HepG2 (cell line): ENCODE results near the gene SEMA3C. TPM values are rescaled to one million over a fixed set of nuclear protein-coding genes. Genes with fewer than 3 reads are reported as not detected.

Experiments
- ATAC-seq: fragments of 200-7000 bp; cut with Tn5 transposase; 3 replicates; pipeline ENCODE4 v1.9.1; 2020; ENCODE audit warnings: mild to moderate bottlenecking, moderate library complexity
- BruUV-seq: library from RNA; stranded (reverse); fragments of 400-500 nt; replicated peaks from 2 replicates; lab custom pipeline; 2021; lab: Mats Ljungman, UMichigan
- CTCF ChIA-PET: fragments of 300-600 bp; formaldehyde crosslinking; extraction: SDS; loops from one replicate; lab custom pipeline; 2021; ENCODE audit warnings: low total read pairs, inconsistent platforms, low intra/inter-chr PET ratio; lab: Yijun Ruan, JAX
- POLR2A ChIA-PET: fragments of 350-600 bp; sonication (Branson Sonifier 250); formaldehyde crosslinking; loops from one replicate; lab custom pipeline; 2020; ENCODE audit warnings: antibody characterized with exemption, inconsistent platforms; lab: Yijun Ruan, JAX
- DNase-seq: peaks from one replicate; pipeline ENCODE4 v3.0.0-alpha.2; 2015; ENCODE audit warnings: low spot score
- FAIRE-seq: peaks from 3 replicates; lab custom pipeline; 2011; peaks lifted over from hg19 to GRCh38; lab: Jason Lieb, UNC
- H2AFZ ChIP-seq: one replicate; pipeline ENCODE4 v1.6.1; 2011; ENCODE audit warnings: low read length, inconsistent platforms
- H3K27ac ChIP-seq: fragments of 300-600 bp; 3 replicates; pipeline ENCODE4 v1.8.0; 2011; ENCODE audit warnings: mixed run types, mild to moderate bottlenecking, mixed read lengths, low read length, inconsistent platforms; ENCODE audit not compliant: insufficient read depth; ENCODE audit errors: extremely low read length
- H3K27me3 ChIP-seq, 2 experiments: fragments of 200-600 bp in 1 of 2; 2 replicates in 1 of 2; 3 replicates in 1 of 2; pipeline versions ENCODE4 v1.6.0 to v1.8.0; 2011; ENCODE audit warnings: low read length in 2 of 2, mild to moderate bottlenecking in 2 of 2, moderate library complexity in 2 of 2, inconsistent platforms in 1 of 2; ENCODE audit not compliant: insufficient read depth in 2 of 2, control insufficient read depth in 1 of 2
- H3K36me3 ChIP-seq, 2 experiments: fragments of 200-600 bp in 1 of 2; replicated peaks in 1 of 2; 2 replicates in 1 of 2; 3 replicates in 1 of 2; pipeline versions ENCODE4 v1.5.1 to v1.8.0; 2011; ENCODE audit warnings: low read length in 2 of 2, inconsistent platforms in 1 of 2; ENCODE audit not compliant: insufficient read depth in 2 of 2, control insufficient read depth in 1 of 2
- H3K4me1 ChIP-seq: 2 replicates; pipeline ENCODE4 v1.5.1; 2012; ENCODE audit warnings: low read length, inconsistent platforms; ENCODE audit not compliant: insufficient read depth
- H3K4me2 ChIP-seq: 2 replicates; pipeline ENCODE4 v1.6.0; 2011; ENCODE audit warnings: low read depth, low read length, inconsistent platforms
- H3K4me3 ChIP-seq, 3 experiments: fragments of 200-600 bp in 1 of 3; sonication (generic), shearing (Covaris generic) in 1 of 3; replicated peaks in 1 of 3; 2 replicates each; pipeline ENCODE4 v1.5.1; 2011 to 2016; ENCODE audit warnings: low read length in 3 of 3, inconsistent platforms in 2 of 3, low read depth in 2 of 3, mild to moderate bottlenecking in 2 of 3, control low read depth in 1 of 3, mixed read lengths in 1 of 3; ENCODE audit not compliant: insufficient read depth in 1 of 3
- H3K79me2 ChIP-seq: one replicate; pipeline ENCODE4 v1.6.1; 2011; ENCODE audit warnings: low read length, inconsistent platforms; ENCODE audit not compliant: insufficient read depth
- H3K9ac ChIP-seq: 2 replicates; pipeline ENCODE4 v1.6.0; 2011; ENCODE audit warnings: mild to moderate bottlenecking, low read depth, low read length, inconsistent platforms; ENCODE audit not compliant: insufficient read depth
- H3K9me3 ChIP-seq: 2 replicates; pipeline ENCODE4 v1.5.1; 2012; ENCODE audit warnings: mild to moderate bottlenecking, low read length
- H4K20me1 ChIP-seq: 2 replicates; pipeline ENCODE4 v1.6.0; 2011; ENCODE audit warnings: inconsistent platforms, mild to moderate bottlenecking, low read length, moderate library complexity; ENCODE audit not compliant: insufficient read depth
- ELF4 ChIP-seq: sonication (generic); formaldehyde crosslinking; IDR thresholded peaks from 2 replicates; pipeline ENCODE4 v1.5.0; 2020; ENCODE audit warnings: missing genetic modification reagents, mild to moderate bottlenecking, moderate library complexity, borderline replicate concordance
- RFX5 ChIP-seq: IDR thresholded peaks from 2 replicates; pipeline ENCODE4 v1.6.1; 2011; ENCODE audit warnings: low read depth, low read length, improper control_type of control experiment
- ZNF207 ChIP-seq: fragments of 450-650 bp; IDR thresholded peaks from 2 replicates; pipeline ENCODE4 v1.6.1; 2016; ENCODE audit warnings: antibody characterized with exemption, borderline replicate concordance
- WGBS: methylation state at CpG from one replicate; pipeline ENCODE4 v1.1.6; 2017; ENCODE audit warnings: low lambda C conversion rate; 5-methylcytosine and 5-hydroxymethylcytosine counted together
- in situ Hi-C: cut with HindIII; loops from 2 replicates; pipeline ENCODE4 v1.10.0; 2017; ENCODE audit warnings: low pct_unique_long_range_greater_than_20kb; ENCODE audit not compliant: extremely low pct_ligation_motif_present
- intact Hi-C: fragments of 100-400 bp; cut with micrococcal nuclease; formaldehyde crosslinking; loops from one replicate; pipeline ENCODE4 v1.10.0; 2022; ENCODE audit not compliant: unreplicated experiment
- polyA plus RNA-seq, 8 experiments: library from polyadenylated mRNA; depleted of rRNA in 3 of 8; stranded (reverse) in 7 of 8; unstranded in 1 of 8; fragments of >200 nt; fragmentation: Illumina TruSeq in 4 of 8; extraction: Trizol in 4 of 8; gene quantifications; 2 replicates each; pipeline versions ENCODE4 v1.2.1 to v1.2.3, GENCODE V29; 2011 to 2016; ENCODE audit warnings: low read depth in 4 of 8, missing spikeins in 1 of 8, mixed read lengths in 1 of 8; ENCODE audit not compliant: insufficient read depth in 1 of 8
- total RNA-seq, 5 experiments: library from RNA; depleted of rRNA; stranded (reverse); fragments of >200 nt; fragmentation: Illumina TruSeq; extraction: Trizol; gene quantifications; 2 replicates each; pipeline ENCODE4 v1.2.3, GENCODE V29; 2016; ENCODE audit warnings: low read depth in 1 of 5
- TF ChIP-seq, protein P1 (sequence below): sonication (generic); formaldehyde crosslinking; conservative IDR thresholded peaks from 2 replicates; pipeline ENCODE4 v1.4.0; 2020; ENCODE audit warnings: missing genetic modification reagents

Gene SEMA3C
- total and polyA plus RNA-seq, 2 of the 13 experiments (the other 11 are each of a cell fraction or from before 2014, with no cell fraction given) = 0.05 to 0.13 TPM

DNA sequence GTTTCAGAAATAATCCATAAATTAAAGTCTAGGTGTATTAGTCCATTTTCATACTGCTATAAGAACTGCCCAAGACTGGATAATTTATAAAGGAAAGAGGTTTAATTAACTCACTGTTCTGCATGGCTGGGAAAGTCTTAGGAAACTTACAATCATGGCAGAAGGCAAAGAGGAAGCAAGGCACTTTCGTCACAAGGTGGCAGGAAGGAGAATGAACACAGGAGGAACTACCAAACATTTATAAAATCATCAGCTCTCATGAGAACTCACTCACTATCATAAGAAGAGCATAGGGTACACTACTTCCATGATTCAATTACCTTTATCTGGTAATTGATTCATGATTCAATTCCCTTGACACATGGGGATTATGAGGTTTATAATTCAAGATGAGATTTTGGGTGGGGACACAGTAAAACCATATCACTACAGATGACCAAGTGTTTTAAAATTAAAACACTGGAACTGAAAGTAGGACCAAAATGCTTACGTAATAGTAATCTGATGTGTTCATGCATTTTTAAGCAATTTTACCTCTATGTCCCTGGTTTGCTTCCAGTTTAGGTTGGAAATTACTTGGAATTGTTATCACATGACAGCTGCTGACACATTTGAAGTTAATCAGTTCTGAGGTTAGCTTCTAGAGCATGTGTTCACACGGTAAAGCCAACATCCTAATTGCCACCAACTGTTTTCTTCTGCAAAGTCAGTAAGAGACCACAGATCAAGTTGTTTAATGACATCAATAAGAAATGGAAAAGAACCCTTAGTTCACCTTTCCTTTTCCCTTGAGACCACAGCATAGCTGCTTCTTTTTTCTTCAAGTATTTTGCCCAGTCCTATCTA is 48.4 kb upstream of the SEMA3C start (continued):
- TF ChIP-seq, protein P1, sequence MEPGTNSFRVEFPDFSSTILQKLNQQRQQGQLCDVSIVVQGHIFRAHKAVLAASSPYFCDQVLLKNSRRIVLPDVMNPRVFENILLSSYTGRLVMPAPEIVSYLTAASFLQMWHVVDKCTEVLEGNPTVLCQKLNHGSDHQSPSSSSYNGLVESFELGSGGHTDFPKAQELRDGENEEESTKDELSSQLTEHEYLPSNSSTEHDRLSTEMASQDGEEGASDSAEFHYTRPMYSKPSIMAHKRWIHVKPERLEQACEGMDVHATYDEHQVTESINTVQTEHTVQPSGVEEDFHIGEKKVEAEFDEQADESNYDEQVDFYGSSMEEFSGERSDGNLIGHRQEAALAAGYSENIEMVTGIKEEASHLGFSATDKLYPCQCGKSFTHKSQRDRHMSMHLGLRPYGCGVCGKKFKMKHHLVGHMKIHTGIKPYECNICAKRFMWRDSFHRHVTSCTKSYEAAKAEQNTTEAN (CRISPR knock-in tag) = no peak
- no peak for TF ChIP-seq ZNF207

GRCh38 chr7:80960244-80960795 is 41.5 kb upstream of the SEMA3C start:
- no TSS peak for BruUV-seq
- no peak overlapping the region for H3K27ac ChIP-seq
- DNase-seq (no peak), ATAC-seq (no peak), FAIRE-seq (no peak)
- no peaks in the 10 kb centered on the region for H3K27me3 ChIP-seq
- in situ Hi-C loops = no loop called here
- no peak for TF ChIP-seq ELF4 (CRISPR knock-in tag)
- no peak for TF ChIP-seq RFX5
- H3K4me2 ChIP-seq = no peak overlapping the region
- no peaks in the 10 kb centered on the region for H3K36me3 ChIP-seq
- H3K79me2 ChIP-seq = no peaks in the 10 kb centered on the region
- intact Hi-C loops = no loop called here
- no peak overlapping the region for H3K9ac ChIP-seq
- WGBS = 49% methylated on average over 2 of the region's 2 CpGs
- H3K9me3 ChIP-seq = no peaks in the 10 kb centered on the region
- CTCF ChIA-PET = no interaction called here
- POLR2A ChIA-PET = no interaction called here
- no peaks in the 10 kb centered on the region for H3K4me1 ChIP-seq
- H3K4me3 ChIP-seq = no peak overlapping the region
- H2AFZ ChIP-seq = no peak overlapping the region
- no peaks in the 10 kb centered on the region for H4K20me1 ChIP-seq
